Measurements from ENCODE around the gene FAAP20. TPM values are rescaled to one million over a fixed set of nuclear protein-coding genes. Genes with fewer than 3 reads are reported as not detected.
A peak's percentile ranks its signal among the peaks of the same experiment; 100 is the strongest.

FAAP20 gene
- total and polyA plus RNA-seq, 2 experiments from 2014 or later, result 130 to 188 TPM

GRCh38 chr1:2209400-2210083 lies 15.0 kb upstream of the FAAP20 start:
- no peaks in the 10 kb centered on the region for H3K27me3 ChIP-seq
- TF ChIP-seq CTCF (IDR thresholded peaks at IDR 0.05; ENCODE audit: low read depth, low read length), result no peak
- H3K36me3 ChIP-seq, result no peaks in the 10 kb centered on the region
- no peaks in the 10 kb centered on the region for H3K9me3 ChIP-seq (ENCODE audit: low read depth)
- no peak for DNase-seq (ENCODE audit: low read depth in 1 of 2, low spot score in 1 of 2)
- H3K27ac ChIP-seq, result peak overlapping the region; percentile 71
- no peak overlapping the region for H3K4me3 ChIP-seq
- peaks cover 26% of the 10 kb centered on the region for H3K4me1 ChIP-seq (ENCODE audit: low read depth)

GRCh38 chr1:2208309-2209239 lies 14.0 kb upstream of the FAAP20 start:
- DNase-seq (ENCODE audit: low read depth in 1 of 2, low spot score in 1 of 2), result peak in 1 of 2 donors; percentile 81
- TF ChIP-seq CTCF (IDR thresholded peaks at IDR 0.05; ENCODE audit: low read depth, low read length), result no peak
- H3K27ac ChIP-seq, result peak overlapping the region; percentile 71

GRCh38 chr1:2206813-2207487 lies 12.4 kb upstream of the FAAP20 start:
- H3K4me3 ChIP-seq, result no peak overlapping the region
- no peaks in the 10 kb centered on the region for H3K9me3 ChIP-seq (ENCODE audit: low read depth)
- DNase-seq (ENCODE audit: low read depth in 1 of 2, low spot score in 1 of 2), result no peak
- H3K27me3 ChIP-seq, result no peaks in the 10 kb centered on the region
- H3K4me1 ChIP-seq (ENCODE audit: low read depth), result peaks cover 7% of the 10 kb centered on the region
- H3K27ac ChIP-seq, result no peak overlapping the region
- H3K36me3 ChIP-seq, result no peaks in the 10 kb centered on the region
- TF ChIP-seq CTCF (IDR thresholded peaks at IDR 0.05; ENCODE audit: low read depth, low read length), result no peak

More at GRCh38 chr1:2208309-2209239, 14.0 kb upstream of the FAAP20 start:
- Histone ChIP-seq H3K9me3 (ENCODE audit: low read depth) (no peaks in the 10 kb centered on the region), H3K36me3 (no peaks in the 10 kb centered on the region), H3K27me3 (no peaks in the 10 kb centered on the region), H3K4me3 (no peak overlapping the region), H3K4me1 (ENCODE audit: low read depth) (peaks cover 23% of the 10 kb centered on the region)

- no peaks in the 10 kb centered on the region for H3K27me3 ChIP-seq
- H3K27ac ChIP-seq, result peak overlapping the region; percentile 4
Observed at GRCh38 chr1:2205191-2205952, 10.8 kb upstream of the FAAP20 start.

More at GRCh38 chr1:2205191-2205952, 10.8 kb upstream of the FAAP20 start:
- DNase-seq (ENCODE audit: low read depth in 1 of 2, low spot score in 1 of 2), result peak; percentile 97
- H3K36me3 ChIP-seq, result no peaks in the 10 kb centered on the region
- peak overlapping the region; percentile 19 for H3K4me3 ChIP-seq
- no peaks in the 10 kb centered on the region for H3K9me3 ChIP-seq (ENCODE audit: low read depth)
- TF ChIP-seq CTCF (IDR thresholded peaks at IDR 0.05; ENCODE audit: low read depth, low read length), result no peak
- peaks cover 7% of the 10 kb centered on the region for H3K4me1 ChIP-seq (ENCODE audit: low read depth)

Measured in cardiac muscle cell (in vitro differentiated cells and primary cell).